SHP77 (cell line): ENCODE data around the gene FOXB2.
A peak's percentile ranks its signal among the peaks of the same experiment; 100 is the strongest.
"Not testable (repeated sequence)": the region's sequence is repeated elsewhere in the genome, so short reads cannot be mapped to it uniquely, and the experiment has no call there.

Experiments
- DNase-seq, 2 experiments: peaks; one replicate each; lab custom pipeline; 2025; lab: John Stamatoyannopoulos, UW

Gene FOXB2

GRCh38 chr9:77019236-77019925, at the start of gene FOXB2:
TSS of gene FOXB2 (plus strand) at chr9:77019655. CDS start at chr9:77019655, 0 bp downstream.
- DNase-seq: no peak

DNA sequence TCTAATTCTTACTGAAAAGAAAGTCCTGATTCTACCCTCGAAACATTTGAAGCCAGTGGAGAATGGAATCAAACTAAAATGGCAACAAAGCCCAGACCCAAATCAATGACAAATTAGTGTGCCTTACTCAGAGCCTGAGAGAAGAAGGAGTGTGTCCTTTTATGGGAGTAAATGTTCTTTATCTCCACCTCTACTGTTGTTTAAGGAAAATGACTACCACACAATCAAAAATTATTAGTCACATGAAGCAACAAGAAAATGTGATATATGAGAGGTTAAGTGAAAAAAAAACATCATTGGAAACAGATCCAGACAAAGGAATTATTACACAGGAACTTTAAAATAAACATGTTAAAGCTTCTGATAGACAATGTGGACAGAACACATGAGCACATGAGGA, 49.7 kb upstream of the FOXB2 start:
- DNase-seq: no peak

GRCh38 chr9:76978831-76979230, 40.6 kb upstream of the FOXB2 start:
- DNase-seq: not testable (repeated sequence)

GRCh38 chr9:76980566-76980965, 38.9 kb upstream of the FOXB2 start:
- DNase-seq: no peak

DNA sequence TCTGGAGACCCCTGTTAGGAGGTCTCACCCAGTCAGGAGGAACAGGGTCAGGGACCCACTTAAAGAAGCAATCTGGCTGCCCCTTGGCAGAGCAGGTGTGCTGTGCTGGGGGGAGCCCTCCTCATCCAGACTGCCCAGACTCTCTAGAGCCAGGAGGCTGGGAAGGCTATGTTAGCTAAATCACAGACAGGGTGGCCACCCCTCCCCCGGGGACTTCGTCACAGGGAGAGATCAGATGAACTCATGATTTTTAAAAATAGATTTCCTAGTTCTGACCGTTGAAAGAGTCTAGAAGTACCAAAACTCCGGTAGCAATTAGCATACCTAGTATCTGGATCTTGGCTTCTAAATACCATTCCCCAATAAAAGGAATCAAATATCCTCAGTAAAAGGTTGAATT, 35.0 kb upstream of the FOXB2 start:
- no peak for DNase-seq

GRCh38 chr9:76985581-76985980, 33.9 kb upstream of the FOXB2 start:
- DNase-seq: no peak

- peak; percentile 43 to 59 for DNase-seq
These were observed 31.8 kb upstream of the FOXB2 start for GRCh38 chr9:76987594-76988200.

DNA sequence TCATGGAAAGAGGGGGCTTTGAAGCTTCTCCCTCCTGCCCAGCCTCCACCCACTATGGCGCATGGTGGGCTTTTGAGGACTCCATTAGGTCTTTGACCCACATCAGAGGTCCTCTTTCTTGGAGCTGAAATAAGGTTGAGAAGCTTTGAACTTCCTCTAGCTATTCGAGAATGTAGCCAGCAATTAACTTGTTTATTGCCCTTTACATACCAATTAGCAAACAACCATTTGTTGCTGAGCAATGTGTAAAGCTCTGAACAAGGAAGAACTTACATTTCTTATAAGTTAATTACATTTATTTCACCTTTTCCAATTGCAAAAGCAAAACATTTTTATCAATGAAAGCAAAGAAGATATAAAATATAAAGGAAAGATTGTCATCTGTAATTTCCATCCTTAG, 30.5 kb upstream of the FOXB2 start:
- DNase-seq: no peak

DNA sequence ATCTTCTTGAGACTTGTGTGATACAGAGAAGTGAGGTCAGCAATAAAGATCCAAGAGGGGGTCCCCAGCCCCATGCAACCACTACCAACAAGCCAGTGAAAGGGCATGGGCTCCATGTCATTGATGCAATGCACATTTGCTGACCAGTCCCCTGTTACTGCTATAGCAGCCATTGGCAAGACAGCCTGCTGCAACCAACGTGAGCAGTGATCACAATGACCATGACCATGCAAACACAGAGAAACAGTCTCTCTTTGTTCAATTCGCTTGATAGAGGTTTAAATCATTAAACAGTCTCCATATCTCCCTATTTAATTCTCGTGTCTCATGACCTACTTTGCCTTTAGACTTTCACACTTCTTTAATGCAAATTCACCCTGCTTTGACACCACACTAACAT, 30.0 kb upstream of the FOXB2 start:
- no peak for DNase-seq

- peak; percentile 30 to 41 for DNase-seq
These were observed 22.8 kb upstream of the FOXB2 start for GRCh38 chr9:76996700-76997099.

GRCh38 chr9:76999261-76999660, 20.2 kb upstream of the FOXB2 start:
- DNase-seq: no peak

GRCh38 chr9:77000330-77000729, 19.1 kb upstream of the FOXB2 start:
- DNase-seq: no peak

DNA sequence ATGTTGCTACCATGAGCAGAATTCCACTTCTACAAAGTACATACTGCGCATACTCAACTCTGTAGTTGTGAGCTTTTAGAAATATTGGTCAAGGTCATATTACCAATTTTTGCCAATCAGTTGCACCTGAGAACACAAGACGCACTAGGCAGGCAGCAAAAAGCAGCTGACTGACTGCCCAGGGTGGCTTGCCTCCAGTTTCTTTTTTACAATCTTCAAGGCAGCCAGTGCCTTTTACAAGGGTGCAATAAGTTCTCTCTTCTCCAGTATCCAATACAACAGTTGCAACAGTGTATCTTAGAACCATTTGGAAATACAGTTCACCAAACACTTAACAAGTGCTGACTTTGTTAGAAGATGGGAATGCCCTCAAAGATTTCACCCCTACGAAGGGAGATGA, 16.1 kb upstream of the FOXB2 start:
- DNase-seq: no peak

DNA sequence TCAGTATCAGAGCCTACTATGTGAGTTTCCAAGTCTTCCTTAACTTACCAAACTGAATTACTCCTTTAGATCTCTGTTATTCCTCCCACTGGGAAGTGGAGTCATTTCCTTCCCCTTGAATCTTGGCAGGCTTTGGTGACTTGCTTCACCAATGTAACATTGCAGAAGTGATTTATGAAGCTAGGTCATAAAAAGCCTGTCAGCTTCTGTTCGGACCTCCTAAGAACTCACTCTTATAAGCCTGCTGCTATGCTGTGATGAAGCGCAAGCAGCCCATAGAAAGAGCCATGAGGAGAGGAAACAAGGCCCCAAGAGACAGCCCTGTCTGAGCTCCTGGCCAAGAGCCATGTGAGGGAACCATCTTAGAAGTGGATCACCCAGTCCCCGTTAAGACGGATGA, 14.2 kb upstream of the FOXB2 start:
- DNase-seq: no peak

DNA sequence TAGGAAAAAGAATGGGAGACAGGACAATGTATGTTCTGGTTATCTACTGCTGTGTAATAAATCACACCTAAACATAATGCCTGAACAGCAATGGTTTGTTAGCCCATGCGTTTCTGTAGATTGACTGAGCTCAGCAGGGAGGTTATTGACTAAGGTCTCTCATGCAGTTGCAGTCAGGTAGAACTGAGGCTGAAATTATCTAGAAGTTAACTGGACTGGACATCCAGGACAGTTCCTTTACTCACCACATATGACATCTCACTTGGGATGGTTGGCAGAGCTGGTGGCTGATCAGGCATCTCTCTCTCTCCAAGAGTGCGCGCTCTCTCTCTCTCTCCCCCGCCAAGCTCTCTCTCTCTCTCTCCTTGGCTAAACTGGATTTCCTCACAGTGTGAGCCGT, 8.9 kb upstream of the FOXB2 start:
- no peak for DNase-seq

GRCh38 chr9:77011973-77012821, 7.3 kb upstream of the FOXB2 start:
- DNase-seq: no peak

- DNase-seq: no peak
These were observed 6.1 kb upstream of the FOXB2 start for GRCh38 chr9:77013206-77013931.

DNA sequence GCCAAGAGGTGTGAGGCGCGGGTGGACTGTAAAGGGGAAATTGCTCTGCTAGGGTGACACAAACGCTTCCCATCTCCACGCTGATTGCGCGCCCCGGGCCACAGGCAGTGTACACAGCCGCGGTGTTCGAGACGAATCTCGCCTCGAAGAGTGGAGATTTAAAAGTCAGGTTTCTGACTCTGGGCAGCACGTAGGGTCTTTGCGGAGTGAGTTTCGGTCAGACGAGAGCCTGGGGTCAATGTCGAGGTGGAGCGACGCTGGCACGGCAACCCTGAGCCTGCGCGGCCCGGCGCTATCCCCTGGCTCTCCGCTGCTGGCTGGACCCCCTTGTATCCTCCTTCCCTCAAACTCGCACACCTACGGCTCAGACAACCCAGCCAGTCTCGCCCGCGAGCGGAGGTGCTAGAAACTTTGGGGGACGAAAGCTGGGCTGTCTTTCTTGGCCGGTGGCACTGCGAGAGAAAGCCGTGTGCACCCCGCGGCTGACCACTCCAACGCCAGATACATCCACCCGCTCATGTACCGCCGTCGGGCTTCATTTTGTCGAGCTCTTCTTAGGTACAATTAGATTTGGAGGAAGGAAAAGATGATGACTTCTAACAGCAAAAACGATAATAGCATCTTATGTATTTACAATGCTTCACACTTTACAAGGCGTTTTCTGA, 5.4 kb upstream of the FOXB2 start:
- no peak for DNase-seq

- DNase-seq: no peak
These were observed 4.7 kb upstream of the FOXB2 start for GRCh38 chr9:77014597-77015263.

GRCh38 chr9:77015327-77016048, 4.0 kb upstream of the FOXB2 start:
- no peak for DNase-seq

DNA sequence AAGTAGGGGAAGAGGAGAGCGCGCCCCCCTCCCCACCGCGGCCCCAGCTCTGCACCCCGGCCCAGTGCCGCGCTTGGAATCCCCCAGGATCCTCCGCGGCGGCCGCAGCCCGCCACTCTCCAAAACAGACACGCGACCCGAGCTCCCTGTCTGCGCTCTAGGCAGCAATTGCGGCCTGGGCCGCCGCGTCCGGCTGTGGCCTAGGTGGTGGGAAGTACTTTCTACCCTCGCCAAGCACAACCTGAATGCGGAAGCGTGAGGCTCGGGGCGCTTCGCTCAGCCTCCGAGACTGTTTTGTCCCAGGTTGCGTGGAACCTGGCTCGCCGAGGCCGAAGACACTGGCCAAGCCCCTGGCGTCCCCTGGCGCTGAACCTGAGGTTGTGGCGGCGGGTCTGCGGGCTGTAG, 3.3 kb upstream of the FOXB2 start:
- DNase-seq: no peak
